ENCODE results near the gene NDUFB6. TPM values are rescaled to one million over a fixed set of nuclear protein-coding genes. Genes with fewer than 3 reads are reported as not detected.
"Not testable (repeated sequence)": the region's sequence is repeated elsewhere in the genome, so short reads cannot be mapped to it uniquely, and the experiment has no call there.

The NDUFB6 gene
- polyA plus RNA-seq, 1 donor: 63.3 TPM

- Histone ChIP-seq H3K4me1 (ENCODE audit: control insufficient read depth, insufficient read depth, low read length) (peaks cover 4% of the 10 kb centered on the region), H3K27ac (ENCODE audit: low read length) (peak overlapping the region; percentile 79), H3K27me3 (ENCODE audit: control insufficient read depth, insufficient read depth, low read length) (no peaks in the 10 kb centered on the region), H3K36me3 (ENCODE audit: control insufficient read depth, insufficient read depth, low read length) (no peaks in the 10 kb centered on the region), H3K4me3 (ENCODE audit: low read length) (peak overlapping the region; percentile 59), H3K9me3 (ENCODE audit: control insufficient read depth, low read depth, low read length) (peaks cover 3% of the 10 kb centered on the region)
- no CpG with 5 or more reads among the region's 4 CpGs for WGBS (ENCODE audit: insufficient coverage, low lambda C conversion rate)
- no peak for DNase-seq
Measured at GRCh38 chr9:32525709-32526030, 47.3 kb downstream of the NDUFB6 start.

- WGBS (ENCODE audit: insufficient coverage, low lambda C conversion rate): no CpG with 5 or more reads among the region's 22 CpGs
- Histone ChIP-seq H3K27ac (ENCODE audit: low read length) (peak overlapping the region; percentile 79), H3K4me3 (ENCODE audit: low read length) (peak overlapping the region; percentile 59), H3K27me3 (ENCODE audit: control insufficient read depth, insufficient read depth, low read length) (no peaks in the 10 kb centered on the region), H3K4me1 (ENCODE audit: control insufficient read depth, insufficient read depth, low read length) (peaks cover 4% of the 10 kb centered on the region), H3K36me3 (ENCODE audit: control insufficient read depth, insufficient read depth, low read length) (no peaks in the 10 kb centered on the region), H3K9me3 (ENCODE audit: control insufficient read depth, low read depth, low read length) (peaks cover 5% of the 10 kb centered on the region)
- DNase-seq: peak; percentile 49 to 76
Measured at GRCh38 chr9:32524892-32525708, 47.9 kb downstream of the NDUFB6 start.

- H3K27me3 ChIP-seq (ENCODE audit: control insufficient read depth, insufficient read depth, low read length); H3K27ac ChIP-seq (ENCODE audit: low read length); H3K9me3 ChIP-seq (ENCODE audit: control insufficient read depth, low read depth, low read length); H3K36me3 ChIP-seq (ENCODE audit: control insufficient read depth, insufficient read depth, low read length); DNase-seq; H3K4me1 ChIP-seq (ENCODE audit: control insufficient read depth, insufficient read depth, low read length): not testable (repeated sequence)
- peak overlapping the region; percentile 59 for H3K4me3 ChIP-seq (ENCODE audit: low read length)
- 87% methylated on average over 3 of the region's 11 CpGs for WGBS (ENCODE audit: insufficient coverage, low lambda C conversion rate)
Measured at GRCh38 chr9:32524558-32524891, 48.4 kb downstream of the NDUFB6 start.

GRCh38 chr9:32523910-32524309 is 49.0 kb downstream of the NDUFB6 start:
- Histone ChIP-seq H3K4me1 (ENCODE audit: control insufficient read depth, insufficient read depth, low read length) (peaks cover 4% of the 10 kb centered on the region), H3K27me3 (ENCODE audit: control insufficient read depth, insufficient read depth, low read length) (no peaks in the 10 kb centered on the region), H3K4me3 (ENCODE audit: low read length) (no peak overlapping the region), H3K36me3 (ENCODE audit: control insufficient read depth, insufficient read depth, low read length) (no peaks in the 10 kb centered on the region), H3K27ac (ENCODE audit: low read length) (no peak overlapping the region), H3K9me3 (ENCODE audit: control insufficient read depth, low read depth, low read length) (peaks cover 5% of the 10 kb centered on the region)
- 100% methylated on average over 1 of the region's 1 CpG for WGBS (ENCODE audit: insufficient coverage, low lambda C conversion rate)
- DNase-seq: peak in 1 of 2 donors; percentile 14

- no peak overlapping the region for H3K4me3 ChIP-seq (ENCODE audit: low read length)
- H3K36me3 ChIP-seq (ENCODE audit: control insufficient read depth, insufficient read depth, low read length): no peaks in the 10 kb centered on the region
- no peaks in the 10 kb centered on the region for H3K4me1 ChIP-seq (ENCODE audit: control insufficient read depth, insufficient read depth, low read length)
- no peak overlapping the region for H3K27ac ChIP-seq (ENCODE audit: low read length)
- H3K9me3 ChIP-seq (ENCODE audit: control insufficient read depth, low read depth, low read length): peaks cover 8% of the 10 kb centered on the region
- no peak for DNase-seq
- no peaks in the 10 kb centered on the region for H3K27me3 ChIP-seq (ENCODE audit: control insufficient read depth, insufficient read depth, low read length)
- 71% methylated on average over 1 of the region's 1 CpG for WGBS (ENCODE audit: insufficient coverage, low lambda C conversion rate)
Measured at GRCh38 chr9:32518276-32518675, 54.7 kb downstream of the NDUFB6 start.

- H3K36me3 ChIP-seq (ENCODE audit: control insufficient read depth, insufficient read depth, low read length): no peaks in the 10 kb centered on the region
- peaks cover 8% of the 10 kb centered on the region for H3K9me3 ChIP-seq (ENCODE audit: control insufficient read depth, low read depth, low read length)
- no peak overlapping the region for H3K27ac ChIP-seq (ENCODE audit: low read length)
- H3K4me1 ChIP-seq (ENCODE audit: control insufficient read depth, insufficient read depth, low read length): no peaks in the 10 kb centered on the region
- no peaks in the 10 kb centered on the region for H3K27me3 ChIP-seq (ENCODE audit: control insufficient read depth, insufficient read depth, low read length)
- no peak for DNase-seq
- H3K4me3 ChIP-seq (ENCODE audit: low read length): no peak overlapping the region
Measured at GRCh38 chr9:32516241-32516640, 56.7 kb downstream of the NDUFB6 start.

GRCh38 chr9:32508728-32509127 is 64.2 kb downstream of the NDUFB6 start:
- no peaks in the 10 kb centered on the region for H3K4me1 ChIP-seq (ENCODE audit: control insufficient read depth, insufficient read depth, low read length)
- H3K27me3 ChIP-seq (ENCODE audit: control insufficient read depth, insufficient read depth, low read length): no peaks in the 10 kb centered on the region
- no peak overlapping the region for H3K4me3 ChIP-seq (ENCODE audit: low read length)
- no peak for DNase-seq
- H3K36me3 ChIP-seq (ENCODE audit: control insufficient read depth, insufficient read depth, low read length): no peaks in the 10 kb centered on the region
- no CpG with 5 or more reads among the region's 1 CpG for WGBS (ENCODE audit: insufficient coverage, low lambda C conversion rate)
- H3K9me3 ChIP-seq (ENCODE audit: control insufficient read depth, low read depth, low read length): no peaks in the 10 kb centered on the region
- H3K27ac ChIP-seq (ENCODE audit: low read length): no peak overlapping the region

- Histone ChIP-seq H3K36me3 (ENCODE audit: control insufficient read depth, insufficient read depth, low read length) (peaks cover 11% of the 10 kb centered on the region), H3K4me1 (ENCODE audit: control insufficient read depth, insufficient read depth, low read length) (no peaks in the 10 kb centered on the region), H3K27ac (ENCODE audit: low read length) (no peak overlapping the region), H3K4me3 (ENCODE audit: low read length) (no peak overlapping the region), H3K9me3 (ENCODE audit: control insufficient read depth, low read depth, low read length) (no peaks in the 10 kb centered on the region), H3K27me3 (ENCODE audit: control insufficient read depth, insufficient read depth, low read length) (no peaks in the 10 kb centered on the region)
- WGBS (ENCODE audit: insufficient coverage, low lambda C conversion rate): 100% methylated on average over 1 of the region's 3 CpGs
- no peak for DNase-seq
Measured at GRCh38 chr9:32503008-32503407, 70.0 kb downstream of the NDUFB6 start.

Other genes with a start within 250 kb of the NDUFB6 start
- 94.0 TPM for gene ACO1, start 188.5 kb downstream of the NDUFB6 start, polyA plus RNA-seq
- gene RIGI, start 47.0 kb downstream of the NDUFB6 start, polyA plus RNA-seq: 13.1 TPM
- gene SMIM27, start 20.8 kb downstream of the NDUFB6 start, polyA plus RNA-seq: 14.6 TPM
- gene TOPORS, start 20.6 kb downstream of the NDUFB6 start, polyA plus RNA-seq: 20.3 TPM
- gene TAF1L, start 62.5 kb upstream of the NDUFB6 start, polyA plus RNA-seq: 0.03 TPM
- 0.06 TPM for gene TMEM215, start 210.4 kb upstream of the NDUFB6 start, polyA plus RNA-seq